B cell (primary cell): ENCODE data around the gene PTCD1.

ENCODE experiments used
- CTCF ChIP-seq: fragments of 200-600 bp; IDR thresholded peaks from one replicate; pipeline ENCODE4 v1.8.0; 2022; ENCODE audit warnings: antibody characterized with exemption, mild to moderate bottlenecking
- EZH2 ChIP-seq: IDR thresholded peaks from 2 replicates; pipeline ENCODE4 v1.6.1; 2012; ENCODE audit warnings: borderline replicate concordance, low read depth, mild to moderate bottlenecking, moderate library complexity, low read length; ENCODE audit not compliant: insufficient read depth, poor library complexity, severe bottlenecking

- no peak for TF ChIP-seq CTCF
- TF ChIP-seq EZH2: no peak
Measured at GRCh38 chr7:99392046-99392445, 46.6 kb downstream of the PTCD1 start.
